ENCODE measurements around the gene FIBP. TPM values are rescaled to one million over a fixed set of nuclear protein-coding genes. Genes with fewer than 3 reads are reported as not detected.

Gene FIBP
- total and polyA plus RNA-seq, 12 donors: 44.0 to 88.4 (median 49.9) TPM

GRCh38 chr11:65852508-65853245, 35.6 kb downstream of the FIBP start:
- H3K4me3 ChIP-seq: no peak overlapping the region
- H3K36me3 ChIP-seq: peaks cover 9 to 65% (median 35%) of the 10 kb centered on the region in 9 donors
- ATAC-seq (no peak), DNase-seq (no peak)
- TF ChIP-seq CTCF (IDR thresholded peaks at IDR 0.05): no peak
- H3K27me3 ChIP-seq: no peaks in the 10 kb centered on the region
- H3K27ac ChIP-seq: no peak overlapping the region
- peaks cover 7 to 33% (median 21%) of the 10 kb centered on the region in 9 donors for H3K4me1 ChIP-seq
- 94 to 96% methylated on average over 33 of the region's 33 CpGs for WGBS, 2 donors
- H3K9me3 ChIP-seq: peaks cover 0 to 10% (median 3%) of the 10 kb centered on the region in 11 donors
- intact Hi-C loops (cut with DNase I): no loop called here

GRCh38 chr11:65851811-65852507, 36.3 kb downstream of the FIBP start:
- Histone ChIP-seq H3K36me3 (peaks cover 9 to 65% (median 35%) of the 10 kb centered on the region in 9 donors), H3K4me3 (no peak overlapping the region), H3K4me1 (peaks cover 7 to 33% (median 21%) of the 10 kb centered on the region in 9 donors), H3K9me3 (peaks cover 0 to 10% (median 3%) of the 10 kb centered on the region in 11 donors), H3K27me3 (no peaks in the 10 kb centered on the region), H3K27ac (no peak overlapping the region)
- WGBS, 2 donors: 91 to 92% methylated on average over 10 of the region's 10 CpGs
- intact Hi-C loops (cut with DNase I): no loop called here
- no peak for ATAC-seq
- TF ChIP-seq CTCF (IDR thresholded peaks at IDR 0.05): no peak
- no peak for DNase-seq

DNA sequence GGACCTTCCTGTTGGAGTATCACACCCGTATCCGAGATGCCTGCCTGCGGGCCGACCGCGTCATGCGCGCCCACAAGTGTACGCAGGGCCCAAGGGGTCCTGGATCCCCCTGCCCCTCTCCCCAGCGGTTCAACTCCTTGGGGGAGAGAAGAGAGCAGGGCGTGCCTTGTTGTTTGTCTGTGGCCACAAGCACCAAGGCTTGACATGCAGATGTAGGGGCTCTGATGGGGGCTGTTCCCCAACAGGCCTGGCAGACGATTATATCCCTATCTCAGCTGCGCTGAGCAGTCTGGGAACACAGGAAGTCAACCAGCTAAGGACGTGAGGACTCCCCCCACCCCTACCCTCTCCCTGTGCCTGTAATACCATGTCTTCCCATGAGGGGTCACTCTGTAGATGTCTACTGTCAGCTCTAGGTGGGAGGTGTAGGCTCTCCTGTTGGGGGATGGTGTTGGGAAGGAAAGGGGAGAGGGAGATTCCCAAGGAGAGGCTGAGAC, 37.1 kb downstream of the FIBP start:
- Histone ChIP-seq H3K4me3 (no peak overlapping the region), H3K27ac (no peak overlapping the region), H3K9me3 (peaks cover 0 to 10% (median 3%) of the 10 kb centered on the region in 11 donors), H3K36me3 (peaks cover 9 to 59% (median 35%) of the 10 kb centered on the region in 9 donors), H3K4me1 (peaks cover 0 to 25% (median 13%) of the 10 kb centered on the region in 9 donors), H3K27me3 (no peaks in the 10 kb centered on the region)
- DNase-seq (no peak), ATAC-seq (peak in 1 of 8 donors; percentile 9)
- TF ChIP-seq CTCF (IDR thresholded peaks at IDR 0.05): peak in 7 of 9 donors; percentile 9 to 37 (median 32)
- WGBS, 2 donors: 89 to 91% methylated on average over 13 to 14 of the region's 14 CpGs
- intact Hi-C loops (cut with DNase I): no loop called here

GRCh38 chr11:65850217-65851082, 37.8 kb downstream of the FIBP start:
- intact Hi-C loops (cut with DNase I): no loop called here
- TF ChIP-seq CTCF (IDR thresholded peaks at IDR 0.05): no peak
- Histone ChIP-seq H3K27me3 (no peaks in the 10 kb centered on the region), H3K27ac (no peak overlapping the region), H3K4me1 (peaks cover 0 to 18% (median 6%) of the 10 kb centered on the region in 9 donors), H3K4me3 (no peak overlapping the region), H3K36me3 (peaks cover 6 to 52% (median 33%) of the 10 kb centered on the region in 9 donors), H3K9me3 (peaks cover 0 to 10% (median 3%) of the 10 kb centered on the region in 11 donors)
- DNase-seq (no peak), ATAC-seq (peak in 4 of 8 donors; percentile 2 to 14 (median 7))
- 68 to 74% methylated on average over 20 of the region's 20 CpGs for WGBS, 2 donors
